IMR-90 (cell line): Measurements from ENCODE around the gene BLTP3B. TPM values are rescaled to one million over a fixed set of nuclear protein-coding genes. Genes with fewer than 3 reads are reported as not detected.

Experiments used
- ATAC-seq: fragments of 200-7000 bp; cut with Tn5 transposase; 2 replicates; pipeline ENCODE4 v1.9.1; 2020; ENCODE audit warnings: low read depth, mild to moderate bottlenecking, moderate library complexity
- BruUV-seq: library from RNA; stranded (reverse); fragments of 400-500 nt; replicated peaks from 2 replicates; lab custom pipeline; 2021; lab: Mats Ljungman, UMichigan
- CTCF ChIA-PET: fragments of 300-600 bp; formaldehyde crosslinking; extraction: SDS; loops from one replicate; lab custom pipeline; 2021; ENCODE audit warnings: antibody characterized with exemption; lab: Yijun Ruan, JAX
- POLR2A ChIA-PET: fragments of 300-600 bp; sonication (Branson Sonifier 250); formaldehyde crosslinking; loops from one replicate; lab custom pipeline; 2022; ENCODE audit warnings: antibody characterized with exemption; ENCODE audit not compliant: unreplicated experiment; lab: Charles Lee
- DNase-seq: peaks from one replicate; pipeline ENCODE4 v3.0.0; 2013
- H2AFZ ChIP-seq: replicated peaks from 2 replicates; pipeline ENCODE3; 2013; ENCODE audit warnings: low read length, mild to moderate bottlenecking; ENCODE audit not compliant: poor library complexity
- H2AK5ac ChIP-seq: 2 replicates; pipeline ENCODE4 v1.6.1; 2013; ENCODE audit warnings: low read depth, low read length, inconsistent platforms
- H2AK9ac ChIP-seq: replicated peaks from 2 replicates; pipeline ENCODE3; 2013; ENCODE audit warnings: mild to moderate bottlenecking, low read depth, low read length, moderate library complexity; ENCODE audit not compliant: poor library complexity
- H2BK120ac ChIP-seq: 2 replicates; pipeline ENCODE4 v1.6.1; 2013; ENCODE audit warnings: low read depth, low read length, inconsistent platforms
- H2BK15ac ChIP-seq: 3 replicates; pipeline ENCODE4 v1.6.1; 2013; ENCODE audit warnings: low read depth, low read length, inconsistent platforms
- H2BK20ac ChIP-seq: 2 replicates; pipeline ENCODE4 v1.6.1; 2013; ENCODE audit warnings: low read depth, mild to moderate bottlenecking, inconsistent platforms, low read length, moderate library complexity
- H2BK5ac ChIP-seq: 2 replicates; pipeline ENCODE4 v1.6.1; 2013; ENCODE audit warnings: mild to moderate bottlenecking, low read depth, low read length, inconsistent platforms; ENCODE audit not compliant: poor library complexity, severe bottlenecking
- H3K14ac ChIP-seq: replicated peaks from 2 replicates; pipeline ENCODE4 v1.6.1; 2013; ENCODE audit warnings: low read depth, low read length, inconsistent platforms
- H3K18ac ChIP-seq: 2 replicates; pipeline ENCODE4 v1.6.1; 2013; ENCODE audit warnings: low read depth, low read length, control low read depth
- H3K23ac ChIP-seq: 2 replicates; pipeline ENCODE4 v1.6.1; 2013; ENCODE audit warnings: low read depth, low read length, inconsistent platforms
- H3K27ac ChIP-seq: 2 replicates; pipeline ENCODE4 v1.5.1; 2013; ENCODE audit warnings: mild to moderate bottlenecking, control low read depth, low read length; ENCODE audit not compliant: insufficient read depth
- H3K27me3 ChIP-seq: 2 replicates; pipeline ENCODE4 v1.6.1; 2013; ENCODE audit warnings: low read length; ENCODE audit not compliant: control insufficient read depth, insufficient read depth
- H3K36me3 ChIP-seq: 2 replicates; pipeline ENCODE4 v1.6.1; 2013; ENCODE audit warnings: low read length, mixed read lengths; ENCODE audit not compliant: control insufficient read depth, insufficient read depth
- H3K4ac ChIP-seq: 2 replicates; pipeline ENCODE4 v1.6.1; 2013; ENCODE audit warnings: low read depth, low read length, inconsistent platforms
- H3K4me1 ChIP-seq: 2 replicates; pipeline ENCODE4 v1.6.1; 2013; ENCODE audit warnings: low read length, mixed read lengths; ENCODE audit not compliant: control insufficient read depth, insufficient read depth
- H3K4me2 ChIP-seq: 2 replicates; pipeline ENCODE4 v1.6.1; 2013; ENCODE audit warnings: low read depth, mild to moderate bottlenecking, control low read depth, low read length, moderate library complexity
- H3K4me3 ChIP-seq: 2 replicates; pipeline ENCODE4 v1.5.1; 2013; ENCODE audit warnings: low read depth, mild to moderate bottlenecking, control low read depth, low read length, moderate library complexity; ENCODE audit not compliant: insufficient read depth
- H3K56ac ChIP-seq: 2 replicates; pipeline ENCODE4 v1.6.1; 2013; ENCODE audit warnings: low read length, inconsistent platforms; ENCODE audit not compliant: insufficient read depth; ENCODE audit errors: extremely low read depth
- H3K79me1 ChIP-seq, 2 experiments: 2 replicates each; pipeline ENCODE4 v1.6.1; 2013; ENCODE audit warnings: low read length in 2 of 2, inconsistent platforms in 1 of 2, low read depth in 1 of 2
- H3K9ac ChIP-seq: 2 replicates; pipeline ENCODE4 v1.6.1; 2013; ENCODE audit warnings: low read depth, low read length, control low read depth
- H3K9me1 ChIP-seq: 2 replicates; pipeline ENCODE4 v1.6.1; 2013; ENCODE audit warnings: low read length, inconsistent platforms; ENCODE audit not compliant: insufficient read depth
- H3K9me3 ChIP-seq: 2 replicates; pipeline ENCODE4 v1.6.1; 2013; ENCODE audit warnings: low read length; ENCODE audit not compliant: control insufficient read depth, insufficient read depth
- H4K20me1 ChIP-seq: 2 replicates; pipeline ENCODE4 v1.6.1; 2013; ENCODE audit warnings: low read length, inconsistent platforms; ENCODE audit not compliant: insufficient read depth
- H4K5ac ChIP-seq: 2 replicates; pipeline ENCODE4 v1.6.1; 2013; ENCODE audit warnings: mild to moderate bottlenecking, low read depth, low read length, control low read depth
- H4K8ac ChIP-seq, 2 experiments: 2 replicates each; pipeline ENCODE4 v1.6.1; 2013; ENCODE audit warnings: low read depth in 2 of 2, low read length in 2 of 2, control low read depth in 1 of 2, inconsistent platforms in 1 of 2
- H4K91ac ChIP-seq: 2 replicates; pipeline ENCODE4 v1.6.1; 2013; ENCODE audit warnings: low read depth, low read length, inconsistent platforms; ENCODE audit not compliant: insufficient read depth
- BHLHE40 ChIP-seq: fragments of 150-350 bp; IDR thresholded peaks from 2 replicates; pipeline ENCODE4 v1.6.1; 2016; ENCODE audit warnings: mild to moderate bottlenecking, low read depth, low read length
- CEBPB ChIP-seq: IDR thresholded peaks from 2 replicates; pipeline ENCODE4 v1.6.1; 2012; ENCODE audit warnings: low read depth, low read length, improper control_type of control experiment
- CTCF ChIP-seq: conservative IDR thresholded peaks from 2 replicates; pipeline ENCODE4 v1.5.1; 2012; ENCODE audit warnings: mild to moderate bottlenecking, low read depth, low read length, improper control_type of control experiment
- ELK1 ChIP-seq: fragments of 150-350 bp; IDR thresholded peaks from 2 replicates; pipeline ENCODE4 v1.6.1; 2016; ENCODE audit warnings: low read depth, mild to moderate bottlenecking, low read length, moderate library complexity, borderline replicate concordance
- FOS ChIP-seq: fragments of 150-350 bp; IDR thresholded peaks from 2 replicates; pipeline ENCODE4 v1.6.1; 2016; ENCODE audit warnings: low read depth, low read length
- MAFK ChIP-seq: IDR thresholded peaks from 2 replicates; pipeline ENCODE4 v1.6.1; 2012; ENCODE audit warnings: low read depth, low read length, improper control_type of control experiment
- MAZ ChIP-seq: IDR thresholded peaks from 2 replicates; pipeline ENCODE4 v1.6.1; 2012; ENCODE audit warnings: low read depth, mild to moderate bottlenecking, low read length, improper control_type of control experiment, moderate library complexity, borderline replicate concordance
- NFE2L2 ChIP-seq: fragments of 150-350 bp; IDR thresholded peaks from 2 replicates; pipeline ENCODE4 v1.6.1; 2016; ENCODE audit warnings: low read depth, mild to moderate bottlenecking, low read length
- POLR2A ChIP-seq: IDR thresholded peaks from 2 replicates; pipeline ENCODE4 v1.6.1; 2012; ENCODE audit warnings: mild to moderate bottlenecking, low read depth, low read length
- RAD21 ChIP-seq: IDR thresholded peaks from 2 replicates; pipeline ENCODE4 v1.6.1; 2012; ENCODE audit warnings: low read length, improper control_type of control experiment
- RCOR1 ChIP-seq: IDR thresholded peaks from 2 replicates; pipeline ENCODE4 v1.6.1; 2012; ENCODE audit warnings: mild to moderate bottlenecking, low read length, improper control_type of control experiment; ENCODE audit not compliant: insufficient replicate concordance
- RFX5 ChIP-seq: IDR thresholded peaks from 2 replicates; pipeline ENCODE4 v1.8.0; 2012; ENCODE audit warnings: low read depth, mild to moderate bottlenecking, low read length, moderate library complexity
- SMC3 ChIP-seq: fragments of 150-350 bp; IDR thresholded peaks from 2 replicates; pipeline ENCODE4 v1.6.1; 2016; ENCODE audit warnings: low read depth, mild to moderate bottlenecking, antibody characterized with exemption, low read length, moderate library complexity
- USF2 ChIP-seq: fragments of 150-350 bp; IDR thresholded peaks from 2 replicates; pipeline ENCODE4 v1.6.1; 2017; ENCODE audit warnings: mild to moderate bottlenecking, antibody characterized with exemption, low read length, low read depth
- WGBS, 2 experiments: methylation state at CpG; one replicate each; pipeline versions ENCODE4 v1.1.5 to v1.1.7; 2013; ENCODE audit warnings: missing lambda C conversion rate in 2 of 2; ENCODE audit not compliant: insufficient read length in 1 of 2; ENCODE audit errors: extremely low coverage in 2 of 2; 5-methylcytosine and 5-hydroxymethylcytosine counted together
- dilution Hi-C: fragments of 300-500 bp; cut with HindIII; formaldehyde crosslinking; loops from one replicate; pipeline ENCODE4 v1.14.3; 2018; ENCODE audit warnings: low sequenced_read_pairs; ENCODE audit not compliant: unreplicated experiment
- in situ Hi-C: fragments of 300-500 bp; cut with MboI; formaldehyde crosslinking; loops from 3 replicates; pipeline ENCODE4 v1.14.3; 2019; ENCODE audit warnings: low sequenced_read_pairs, inconsistent platforms, mixed read lengths
- intact Hi-C: fragments of 100-400 bp; cut with micrococcal nuclease; formaldehyde crosslinking; loops from 2 replicates; pipeline ENCODE4 v1.10.0; 2022
- polyA plus RNA-seq, 3 experiments: library from polyadenylated mRNA; depleted of rRNA; stranded (reverse); fragments of >200 nt; gene quantifications; 2 replicates each; pipeline ENCODE4 v1.2.3, GENCODE V29; 2012; ENCODE audit warnings: low replicate concordance in 1 of 3
- total RNA-seq: library from RNA; depleted of rRNA; stranded (reverse); fragments of >200 nt; gene quantifications from 2 replicates; pipeline ENCODE4 v1.2.3, GENCODE V29; 2012

BLTP3B gene
- total and polyA plus RNA-seq, 2 of the 4 experiments (the other 2 are of a cell fraction), result 8.9 to 38.7 TPM

GRCh38 chr12:100173111-100173510 lies 30.4 kb upstream of the BLTP3B start:
- Histone ChIP-seq H2BK5ac (no peak overlapping the region), H3K9me3 (no peaks in the 10 kb centered on the region), H3K4me3 (no peak overlapping the region), H2BK15ac (no peak overlapping the region), H3K4me1 (no peaks in the 10 kb centered on the region), H3K18ac (no peak overlapping the region), H3K9ac (no peak overlapping the region), H2BK120ac (no peak overlapping the region), H2AK9ac (no peak overlapping the region), H3K27me3 (no peaks in the 10 kb centered on the region), H4K91ac (no peak overlapping the region), H3K4me2 (no peak overlapping the region), H3K36me3 (no peaks in the 10 kb centered on the region), H3K9me1 (no peaks in the 10 kb centered on the region), H3K56ac (no peak overlapping the region), H4K5ac (no peak overlapping the region), H2BK20ac (no peak overlapping the region), H3K27ac (no peak overlapping the region), H3K14ac (no peak overlapping the region), H3K4ac (no peak overlapping the region), H3K79me1 (no peaks in the 10 kb centered on the region), H2AFZ (peak overlapping the region; percentile 51), H4K20me1 (no peaks in the 10 kb centered on the region), H3K23ac (no peak overlapping the region), H2AK5ac (no peak overlapping the region), H4K8ac (no peak overlapping the region)
- CTCF ChIA-PET, result interaction anchor here (1.4 to 1.7 kb wide), 2 partner anchors 9 to 19 kb away, joined by 3 to 5 read pairs; no protein-coding TSS in a partner anchor
- WGBS, 2 experiments, result no CpG with 5 or more reads among the region's 6 CpGs
- POLR2A ChIA-PET, result no interaction called here
- dilution Hi-C loops, result no loop called here
- in situ Hi-C loops, result no loop called here
- BruUV-seq, result no TSS peak
- DNase-seq (no peak), ATAC-seq (no peak)
- intact Hi-C loops, result no loop called here
- no peak for TF ChIP-seq MAZ
- TF ChIP-seq FOS, result no peak
- TF ChIP-seq RCOR1, result no peak
- no peak for TF ChIP-seq CTCF
- no peak for TF ChIP-seq SMC3
- TF ChIP-seq RAD21, result no peak
- no peak for TF ChIP-seq ELK1
- TF ChIP-seq USF2, result no peak
- TF ChIP-seq NFE2L2, result no peak
- no peak for TF ChIP-seq CEBPB
- no peak for TF ChIP-seq RFX5
- TF ChIP-seq POLR2A, result no peak
- TF ChIP-seq MAFK, result no peak
- no peak for TF ChIP-seq BHLHE40
